Activated CD4-positive, alpha-beta T cell treated with anti-CD3 and anti-CD28 coated beads, Interleukin-2, Interleukin-6, amounts not matched to agents 100 ng/mL and 50 ng/mL, durations not matched to agents 16 hours and 8 hours (primary cell): Measurements from ENCODE around the gene NXPE3.
"Not testable (repeated sequence)": the region's sequence is repeated elsewhere in the genome, so short reads cannot be mapped to it uniquely, and the experiment has no call there.

Source experiments
- DNase-seq: peaks from one replicate; pipeline ENCODE4 v3.0.0-alpha.2; 2020

The NXPE3 gene

GRCh38 chr3:101779047-101779821, at the start of gene NXPE3:
Gene NXPE3 (plus strand): TSS chr3:101779211. CDS start chr3:101785597, 6,386 bp downstream.
- DNase-seq: peak; percentile 95

DNA sequence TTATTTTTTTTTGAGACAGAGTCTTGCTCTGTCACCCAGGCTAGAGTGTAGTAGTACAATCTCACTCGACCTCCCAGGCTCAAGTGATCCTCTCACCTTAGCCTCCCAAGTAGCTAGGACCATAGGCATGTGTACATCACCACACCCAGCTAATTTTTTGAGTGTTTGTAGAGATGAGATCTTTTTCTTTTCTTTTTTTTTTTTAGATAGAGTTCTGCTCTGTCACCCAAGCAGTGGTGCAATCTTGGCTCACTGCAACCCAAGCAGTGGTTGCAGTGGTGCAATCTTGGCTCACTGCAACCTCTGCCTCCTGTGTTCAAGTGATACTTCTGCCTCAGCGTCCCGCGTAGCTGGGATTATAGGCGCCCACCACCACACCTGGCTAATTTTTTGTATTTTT, 49.4 kb upstream of the NXPE3 start:
- DNase-seq: no peak

DNA sequence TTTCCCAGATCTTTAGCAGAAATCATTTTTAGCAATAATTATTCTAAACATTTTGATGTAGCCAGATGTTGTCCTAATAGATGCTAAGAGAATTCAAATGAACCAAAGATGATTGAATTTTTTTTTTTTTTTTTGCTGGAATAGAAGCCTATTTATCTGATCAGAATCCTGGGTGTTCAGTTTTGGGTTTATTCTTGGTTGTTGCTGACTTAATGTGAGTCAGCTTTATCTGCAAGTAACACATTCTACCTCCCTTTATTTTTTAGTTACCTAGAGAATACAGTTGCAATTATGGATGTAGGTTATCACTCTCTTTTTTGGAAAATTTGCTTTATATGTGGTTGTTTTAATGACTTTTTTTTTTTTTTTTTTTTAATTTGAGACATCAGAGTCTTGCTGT, 48.2 kb upstream of the NXPE3 start:
- no peak for DNase-seq

DNA sequence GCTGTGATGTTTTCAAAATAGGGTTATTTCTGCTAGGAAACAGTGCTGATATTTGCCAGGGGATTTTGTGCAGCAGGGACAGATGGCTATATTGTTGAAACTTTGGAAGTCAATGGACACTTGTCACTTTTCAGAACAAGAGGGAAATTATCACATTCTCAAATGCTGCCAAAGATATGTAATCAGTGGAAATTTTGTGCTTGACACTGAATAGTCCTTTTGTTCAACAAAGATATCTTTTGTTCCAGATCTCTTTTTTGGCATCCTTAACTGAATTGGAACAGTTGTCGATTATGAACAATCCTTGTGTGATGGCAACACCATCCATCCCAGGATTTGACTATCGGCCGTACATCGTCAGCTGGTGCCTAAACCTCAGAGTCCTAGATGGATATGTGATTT, 46.8 kb upstream of the NXPE3 start:
- DNase-seq: no peak

GRCh38 chr3:101735833-101736232, 43.2 kb upstream of the NXPE3 start:
- no peak for DNase-seq

- DNase-seq: not testable (repeated sequence)
These were observed 37.1 kb upstream of the NXPE3 start for GRCh38 chr3:101741914-101742313.

- no peak for DNase-seq
These were observed 34.2 kb upstream of the NXPE3 start for GRCh38 chr3:101744811-101745210.

DNA sequence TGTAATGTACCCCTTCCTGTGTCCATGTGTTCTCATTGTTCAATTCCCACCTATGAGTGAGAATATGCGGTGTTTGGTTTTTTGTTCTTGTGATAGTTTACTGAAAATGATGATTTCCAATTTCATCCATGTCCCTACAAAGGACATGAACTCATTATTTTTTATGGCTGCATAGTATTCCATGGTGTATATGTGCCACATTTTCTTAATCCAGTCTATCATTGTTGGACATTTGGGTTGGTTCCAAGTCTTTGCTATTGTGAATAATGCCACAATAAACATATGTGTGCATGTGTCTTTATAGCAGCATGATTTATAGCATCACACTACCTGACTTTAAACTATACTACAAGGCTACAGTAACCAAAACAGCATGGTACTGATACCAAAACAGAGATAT, 33.1 kb upstream of the NXPE3 start:
- DNase-seq: not testable (repeated sequence)

GRCh38 chr3:101753386-101754113, 25.5 kb upstream of the NXPE3 start:
- peak; percentile 17 for DNase-seq

DNA sequence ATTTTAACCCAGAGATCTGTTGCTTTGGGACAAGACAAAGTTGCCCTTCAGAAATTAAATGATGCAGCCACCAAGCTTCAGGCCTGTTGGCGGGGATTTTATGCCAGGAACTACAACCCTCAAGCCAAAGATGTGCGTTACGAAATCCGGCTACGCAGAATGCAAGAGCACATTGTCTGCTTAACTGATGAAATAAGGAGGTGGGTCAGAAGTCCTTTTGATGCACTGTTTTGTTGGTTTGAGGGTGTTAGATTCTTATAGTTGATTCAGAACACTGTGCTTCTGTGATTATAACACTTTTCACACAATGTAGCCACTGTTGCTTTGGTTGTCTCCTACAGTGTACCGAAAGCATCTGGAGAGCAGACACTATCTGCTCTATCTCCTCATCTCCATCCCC, 20.8 kb upstream of the NXPE3 start:
- no peak for DNase-seq

DNA sequence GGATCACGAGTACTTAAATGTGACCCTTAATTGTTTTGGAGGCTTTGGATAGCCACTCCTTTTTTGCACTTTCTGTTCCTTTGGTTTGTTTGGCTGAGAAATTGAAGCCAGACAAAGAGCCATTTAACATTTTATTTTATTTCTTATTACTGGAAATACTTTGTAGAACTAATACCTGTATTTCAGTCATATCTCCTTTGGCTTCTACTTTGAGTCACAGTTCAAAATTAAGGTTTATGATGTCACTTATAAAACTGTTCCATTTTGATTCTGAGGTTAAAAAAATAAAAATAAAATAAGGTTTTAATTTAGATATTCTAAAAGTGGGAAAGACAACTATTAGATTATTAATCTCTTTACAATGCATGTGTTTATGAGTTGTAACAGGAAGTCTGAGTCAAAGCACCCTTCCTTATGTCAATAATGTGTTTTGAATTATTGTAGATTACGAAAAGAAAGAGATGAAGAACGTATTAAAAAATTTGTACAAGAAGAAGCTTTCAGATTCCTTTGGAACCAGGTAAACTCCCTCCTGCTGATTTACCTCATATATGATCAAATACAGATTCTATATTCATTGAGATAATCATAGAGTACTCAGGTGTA, 16.9 kb upstream of the NXPE3 start:
- DNase-seq: no peak

DNA sequence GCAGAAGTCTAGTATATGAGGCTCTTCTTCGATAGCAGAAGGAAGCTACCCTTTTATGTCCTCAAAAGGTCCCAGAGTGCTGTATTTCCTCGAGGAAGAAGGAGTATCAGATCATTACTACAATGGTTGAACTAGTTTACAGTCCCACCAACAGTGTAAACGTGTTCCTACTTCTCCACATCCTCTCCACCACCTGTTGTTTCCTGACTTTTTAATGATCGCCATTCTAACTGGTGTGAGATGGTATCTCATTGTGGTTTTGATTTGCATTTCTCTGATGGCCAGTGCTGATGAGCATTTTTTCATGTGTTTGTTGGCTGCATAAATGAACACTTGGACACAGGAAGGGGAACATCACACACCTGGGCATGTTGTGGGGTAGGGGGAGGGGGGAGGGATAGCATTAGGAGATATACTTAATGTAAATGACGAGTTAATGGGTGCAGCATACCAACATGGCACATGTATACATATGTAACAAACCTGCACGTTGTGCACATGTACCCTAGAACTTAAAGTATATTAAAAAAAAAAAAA, 1.2 kb upstream of the NXPE3 start:
- DNase-seq: not testable (repeated sequence)

DNA sequence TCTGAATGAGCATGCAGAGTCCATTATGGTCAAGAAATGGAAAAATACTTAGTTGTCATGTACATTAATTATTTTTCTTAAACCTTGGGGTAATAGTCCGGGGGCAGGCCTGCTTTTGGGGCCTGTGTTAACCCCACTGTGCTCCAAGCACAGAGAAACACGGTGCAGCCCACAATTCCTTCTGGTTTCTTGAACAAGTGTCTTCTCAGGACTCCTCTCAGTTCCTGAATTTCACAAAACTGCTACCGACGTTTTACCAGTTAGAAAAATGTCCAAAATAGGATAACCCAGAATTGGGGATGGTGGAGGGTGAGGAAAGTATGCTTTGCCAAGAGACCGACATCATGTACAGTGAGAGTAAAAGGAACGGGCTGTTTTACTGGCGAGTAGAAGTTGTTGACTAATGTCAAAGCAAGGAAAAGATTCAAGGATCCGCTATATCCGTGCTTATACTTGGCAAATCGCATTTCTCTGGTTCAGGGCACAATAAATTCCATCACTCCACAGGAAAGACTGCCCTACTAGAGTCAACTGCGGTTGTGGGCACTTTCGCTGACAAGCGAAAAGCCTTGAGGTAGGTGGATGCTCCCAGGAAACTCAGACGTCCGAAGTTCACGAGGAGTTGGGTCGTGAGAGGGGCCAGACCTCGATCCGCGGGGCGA, 495 bp upstream of the NXPE3 start:
- DNase-seq: no peak

GRCh38 chr3:101779822-101780381, 891 bp downstream of the NXPE3 start:
- DNase-seq: no peak

DNA sequence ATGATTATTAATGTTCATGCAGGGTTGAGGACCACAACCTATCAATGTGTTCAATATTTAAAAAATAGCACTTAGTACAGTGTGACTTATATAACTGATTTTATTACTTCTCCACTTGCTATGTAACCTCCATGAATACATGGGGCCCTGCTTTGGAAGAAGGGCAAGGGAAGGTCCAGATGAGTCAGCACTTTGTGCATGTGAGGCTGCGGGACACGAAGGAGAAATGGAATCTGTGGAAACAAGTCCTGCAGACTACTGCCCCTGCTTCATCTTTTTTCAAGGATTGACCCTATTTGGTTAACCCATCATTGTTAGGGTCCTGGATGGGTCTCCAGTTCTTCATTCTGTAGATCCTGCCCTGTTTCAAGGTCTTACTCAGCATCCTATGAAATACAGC, 1.6 kb downstream of the NXPE3 start:
- DNase-seq: no peak

- no peak for DNase-seq
These were observed 2.2 kb downstream of the NXPE3 start for GRCh38 chr3:101781166-101781565.

DNA sequence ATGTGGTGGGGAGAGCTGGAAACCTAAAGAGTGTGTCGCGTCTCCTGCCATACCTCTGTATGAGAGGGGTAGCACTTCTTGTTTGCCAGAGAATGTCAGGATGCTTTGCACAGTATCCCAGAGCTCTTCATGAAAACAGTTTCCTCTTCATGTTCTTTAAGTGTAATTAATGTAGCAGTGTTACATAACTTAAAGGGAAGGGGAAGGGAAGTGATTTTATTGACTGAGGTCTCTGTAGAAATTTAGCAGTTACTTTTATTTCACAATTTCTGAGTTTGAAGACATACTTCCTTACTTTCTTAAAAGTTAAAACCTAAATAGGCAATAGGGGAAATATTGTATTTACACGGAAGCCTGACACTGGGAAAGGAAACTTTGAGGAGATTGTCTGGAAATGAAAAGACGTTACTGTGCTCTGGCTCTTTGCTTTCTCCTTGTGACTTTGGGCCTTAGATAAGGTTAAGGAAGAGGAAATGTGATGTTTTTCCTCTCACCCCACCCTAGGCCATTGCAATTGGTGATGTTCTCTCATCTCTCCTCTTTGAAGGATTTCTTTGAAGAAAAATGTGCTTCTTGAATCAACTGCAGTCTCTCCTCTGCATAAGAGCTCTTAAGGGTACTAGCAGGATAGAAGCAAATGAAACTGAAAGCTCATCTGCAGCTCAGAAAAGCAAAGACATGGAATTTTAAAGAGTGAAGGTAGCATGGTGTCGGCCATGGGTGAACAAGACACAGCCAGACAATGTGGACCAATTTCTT, 6.0 kb downstream of the NXPE3 start:
- no peak for DNase-seq

- DNase-seq: no peak
These were observed 12.8 kb downstream of the NXPE3 start for GRCh38 chr3:101791778-101792177.

- no peak for DNase-seq
These were observed 17.2 kb downstream of the NXPE3 start for GRCh38 chr3:101796077-101796680.

DNA sequence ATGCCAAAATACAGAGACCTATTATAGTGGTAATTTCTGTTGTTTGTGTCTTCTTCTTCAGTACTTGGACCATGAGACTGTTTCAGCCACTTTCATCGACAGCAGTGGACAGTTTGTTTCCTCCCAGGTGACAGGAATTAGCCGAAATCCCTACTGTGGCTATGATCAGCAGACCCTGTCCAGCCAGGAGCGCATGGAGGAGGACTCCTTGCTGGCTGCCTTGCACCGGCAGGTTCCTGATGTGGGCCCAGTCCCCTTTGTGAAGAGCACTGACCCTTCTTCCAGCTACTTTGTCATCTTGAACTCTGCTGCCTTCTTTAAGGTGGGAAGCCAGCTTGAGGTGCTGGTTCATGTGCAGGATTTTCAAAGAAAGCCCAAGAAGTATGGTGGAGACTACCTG, 22.2 kb downstream of the NXPE3 start:
- DNase-seq: no peak

DNA sequence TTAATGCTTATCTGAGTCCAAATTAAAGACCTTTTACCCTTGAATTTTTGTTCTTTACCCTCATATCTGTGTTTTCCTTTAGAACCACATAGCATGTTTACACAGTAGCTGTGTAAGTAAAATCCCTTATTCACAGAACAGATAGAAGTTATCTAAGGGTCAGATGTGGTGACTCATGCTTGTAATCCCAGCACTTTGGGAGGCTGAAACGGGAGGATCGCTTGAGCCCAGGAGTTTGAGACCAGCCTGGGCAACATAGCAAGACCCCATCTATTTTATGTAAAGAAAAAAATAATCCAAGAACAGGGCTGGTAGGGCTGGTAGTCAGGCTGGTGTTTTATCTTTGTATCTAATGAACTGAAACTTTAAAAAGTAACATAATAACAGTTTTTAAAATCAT, 23.2 kb downstream of the NXPE3 start:
- no peak for DNase-seq
